ENCODE results near the gene KIAA0319L.
"Not testable (repeated sequence)": the region's sequence is repeated elsewhere in the genome, so short reads cannot be mapped to it uniquely, and the experiment has no call there.

KIAA0319L gene

GRCh38 chr1:35557118-35557610 lies at the start of gene KIAA0319L:
KIAA0319L (minus strand) TSS chr1:35557403; CDS start chr1:35554491, 2,912 bp downstream.
- DNase-seq = no peak

GRCh38 chr1:35605867-35606182 lies 48.6 kb upstream of the KIAA0319L start:
- DNase-seq = no peak

- DNase-seq = no peak
Measured at GRCh38 chr1:35605071-35605866, 48.1 kb upstream of the KIAA0319L start.

GRCh38 chr1:35603941-35604340 lies 46.7 kb upstream of the KIAA0319L start:
- DNase-seq = no peak

GRCh38 chr1:35603468-35603867 lies 46.3 kb upstream of the KIAA0319L start:
- DNase-seq = no peak

DNA sequence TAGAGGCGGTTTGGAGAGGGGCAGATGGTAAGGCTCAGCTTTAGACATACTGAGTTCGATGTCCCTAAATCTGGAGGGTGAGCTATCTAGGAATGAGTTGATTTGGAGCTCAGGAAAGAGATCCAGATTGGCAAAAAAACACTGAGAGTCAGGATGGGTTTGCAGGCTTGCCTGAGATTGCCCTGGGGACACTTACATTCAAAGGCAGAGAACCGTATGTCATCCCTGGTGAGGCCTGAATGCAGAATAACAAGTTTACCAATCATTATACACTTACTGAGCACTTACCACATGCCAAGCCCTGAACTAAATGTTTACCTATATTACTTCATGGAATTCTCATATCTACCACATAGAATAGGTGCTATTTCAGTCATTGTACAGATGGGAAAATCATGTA lies 43.4 kb upstream of the KIAA0319L start:
- DNase-seq = no peak

DNA sequence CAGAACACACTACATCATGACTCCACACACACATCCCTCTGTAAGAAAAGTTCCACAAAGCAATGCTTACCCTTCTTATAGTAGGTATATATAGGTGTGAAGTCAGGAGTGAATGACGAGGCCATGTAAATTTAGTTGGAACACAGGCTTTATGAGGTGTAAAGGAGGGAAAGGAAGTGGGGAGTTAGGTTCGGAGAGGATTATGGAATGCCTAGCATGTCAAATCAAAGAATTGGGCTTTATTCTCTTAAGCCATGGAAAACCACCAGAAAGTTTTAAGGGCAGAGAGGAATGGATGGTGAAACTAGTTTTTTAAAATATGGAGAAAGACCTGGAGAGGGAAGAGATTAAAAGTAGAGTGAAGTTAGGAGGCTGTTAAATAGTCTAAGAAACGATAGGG lies 42.2 kb upstream of the KIAA0319L start:
- no peak for DNase-seq

DNA sequence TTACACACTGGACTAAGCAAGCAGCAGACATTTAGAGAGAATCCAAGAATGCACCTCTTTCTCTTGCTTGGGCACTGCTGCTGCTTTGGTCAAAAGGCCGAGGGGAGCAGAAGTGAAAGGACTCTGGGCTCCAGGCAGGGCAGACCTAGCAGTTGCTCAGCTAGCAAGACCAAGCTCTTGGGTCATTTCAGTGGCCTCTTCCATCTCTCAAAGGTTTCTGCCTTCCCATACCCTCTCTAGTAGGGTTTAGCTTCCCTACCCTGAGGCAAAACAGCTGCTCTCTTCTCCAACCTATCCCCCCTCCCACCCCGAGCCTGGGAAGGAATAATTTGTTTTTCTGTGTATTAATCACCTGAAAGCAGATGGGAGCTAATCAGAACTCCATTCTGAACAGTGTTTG lies 41.7 kb upstream of the KIAA0319L start:
- DNase-seq = no peak

- DNase-seq = no peak
Measured at GRCh38 chr1:35597870-35598269, 40.7 kb upstream of the KIAA0319L start.

DNA sequence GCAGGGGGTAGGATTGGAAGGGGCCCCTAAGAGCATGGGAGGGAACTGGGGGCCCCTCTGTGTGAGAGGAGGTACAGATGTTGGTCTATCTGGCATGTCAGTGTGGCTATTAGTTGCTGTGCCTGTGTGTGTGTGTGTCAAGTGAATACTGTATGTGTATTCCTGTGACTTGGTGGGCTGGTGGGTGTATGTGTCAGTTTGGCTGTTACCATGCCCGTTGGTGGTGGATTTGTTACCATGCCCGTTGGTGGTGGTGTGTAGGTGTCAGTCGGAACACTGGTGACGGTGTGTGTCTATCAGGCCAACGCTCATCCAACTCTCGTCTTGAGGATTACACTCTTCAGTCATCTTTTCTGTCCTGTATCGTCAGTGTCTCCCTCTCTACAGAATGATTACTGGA lies 38.5 kb upstream of the KIAA0319L start:
- no peak for DNase-seq

DNA sequence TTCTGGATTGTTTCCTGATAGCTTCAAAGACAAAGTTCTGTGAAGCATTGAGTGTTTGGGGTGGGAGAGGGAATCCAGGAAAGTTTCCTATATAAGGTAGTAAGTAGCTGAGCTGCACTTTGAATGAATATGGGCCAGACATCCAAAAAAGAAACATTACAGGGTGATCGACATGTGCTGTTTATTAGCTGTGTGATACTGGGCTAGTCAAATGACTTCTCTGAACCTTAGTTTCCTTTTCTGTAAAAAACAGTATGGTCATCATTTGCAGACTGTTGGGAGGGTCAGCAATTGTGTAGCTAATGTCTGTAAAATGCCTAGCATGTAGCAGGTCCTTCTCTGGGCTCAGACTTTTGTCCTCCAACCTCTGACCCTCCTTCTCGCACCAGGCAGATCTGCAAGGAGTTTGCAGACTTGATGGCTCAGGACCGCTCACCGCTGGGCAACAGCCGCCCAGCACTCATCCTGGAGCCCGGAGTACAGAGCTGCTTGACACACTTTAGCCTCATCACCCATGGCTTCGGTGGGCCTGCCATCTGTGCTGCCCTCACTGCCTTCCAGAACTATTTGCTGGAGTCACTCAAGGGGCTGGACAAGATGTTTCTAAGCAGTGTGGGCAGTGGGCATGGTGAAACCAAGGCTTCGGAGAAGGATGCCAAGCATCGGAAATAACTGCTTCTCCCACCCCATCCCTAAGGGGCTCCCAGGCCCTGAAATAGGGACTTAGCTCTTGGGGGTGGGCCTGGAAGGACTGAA lies 37.0 kb upstream of the KIAA0319L start:
- DNase-seq = no peak

DNA sequence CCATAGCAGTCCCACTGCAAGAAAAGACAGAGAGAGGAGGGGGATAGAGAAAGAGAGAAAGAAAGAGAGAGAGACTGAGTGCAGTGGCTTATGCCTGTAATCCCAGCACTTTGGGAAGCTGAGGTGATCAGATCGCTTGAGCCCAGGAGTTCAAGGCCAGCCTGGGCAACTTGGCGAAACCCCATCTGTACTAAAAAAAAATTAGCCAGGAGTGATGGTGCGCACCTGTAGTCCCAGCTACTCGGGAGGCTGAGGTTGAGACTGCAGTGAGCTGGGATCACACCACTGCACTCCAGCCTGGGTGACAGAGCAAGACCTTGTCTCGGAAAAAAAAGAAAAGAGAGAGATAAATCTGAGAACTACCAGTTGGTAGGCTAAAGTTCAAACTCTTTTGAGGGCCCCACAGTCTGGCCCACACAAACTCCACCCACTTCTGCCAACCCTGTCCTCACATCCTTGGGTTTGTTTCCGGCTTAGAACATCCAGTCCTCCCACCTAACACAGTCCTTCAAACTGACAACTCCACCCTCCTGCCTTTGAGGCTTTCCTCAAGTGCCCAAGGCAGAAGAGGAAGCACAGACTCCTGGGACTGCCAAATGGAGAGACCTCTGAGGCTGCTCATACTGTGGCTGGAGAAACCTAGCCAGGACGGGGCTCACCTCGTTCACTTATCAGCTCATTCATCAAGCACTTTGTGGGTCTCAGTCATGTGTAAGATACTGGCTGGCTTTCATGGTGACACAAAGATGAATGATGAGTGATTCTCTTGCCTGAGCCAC lies 36.0 kb upstream of the KIAA0319L start:
- DNase-seq = no peak

DNA sequence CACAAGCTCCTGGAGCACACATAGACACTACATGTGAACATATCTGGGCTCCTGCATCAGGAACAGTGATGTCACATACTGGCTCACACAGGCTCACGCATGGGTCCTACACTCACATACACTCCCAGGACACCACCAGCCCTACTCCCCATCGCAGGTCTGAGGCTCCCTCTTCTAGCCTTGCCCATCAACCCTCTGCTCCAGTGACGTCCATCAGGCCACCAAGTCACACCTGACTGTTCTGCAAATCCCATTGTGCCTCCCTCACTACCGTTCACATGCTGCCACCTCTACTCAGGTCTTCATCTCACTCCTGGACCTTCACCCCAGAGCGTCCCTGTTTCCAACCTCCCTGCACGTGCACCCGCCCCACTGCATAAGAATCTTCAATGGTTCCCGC lies 34.0 kb upstream of the KIAA0319L start:
- no peak for DNase-seq

DNA sequence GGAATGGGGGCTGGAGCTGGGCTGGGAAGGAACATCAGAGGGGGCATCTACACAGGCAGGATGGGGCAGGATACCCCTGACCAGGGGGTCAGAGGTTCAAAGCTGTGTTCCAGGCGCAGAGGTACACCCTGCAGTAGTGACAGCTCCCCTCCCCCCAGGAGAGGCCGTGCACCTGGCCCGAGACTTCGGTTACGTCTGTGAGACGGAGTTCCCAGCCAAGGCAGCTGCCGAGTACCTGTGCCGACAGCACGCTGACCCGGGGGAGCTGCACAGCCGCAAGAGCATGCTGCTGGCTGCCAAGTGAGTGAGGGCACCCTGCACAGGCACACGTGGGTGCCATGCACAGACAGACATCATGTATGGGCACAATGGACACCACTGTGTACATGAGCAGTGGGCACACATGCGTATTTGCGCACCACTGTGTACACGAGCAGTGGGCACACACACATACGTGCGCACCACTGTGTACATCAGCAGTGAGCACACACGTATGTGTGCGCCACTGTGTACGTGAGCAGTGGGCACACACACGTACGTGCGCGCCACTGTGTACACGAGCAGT lies 33.4 kb upstream of the KIAA0319L start:
- DNase-seq = no peak

- no peak for DNase-seq
Measured at GRCh38 chr1:35589516-35590427, 32.6 kb upstream of the KIAA0319L start.

DNA sequence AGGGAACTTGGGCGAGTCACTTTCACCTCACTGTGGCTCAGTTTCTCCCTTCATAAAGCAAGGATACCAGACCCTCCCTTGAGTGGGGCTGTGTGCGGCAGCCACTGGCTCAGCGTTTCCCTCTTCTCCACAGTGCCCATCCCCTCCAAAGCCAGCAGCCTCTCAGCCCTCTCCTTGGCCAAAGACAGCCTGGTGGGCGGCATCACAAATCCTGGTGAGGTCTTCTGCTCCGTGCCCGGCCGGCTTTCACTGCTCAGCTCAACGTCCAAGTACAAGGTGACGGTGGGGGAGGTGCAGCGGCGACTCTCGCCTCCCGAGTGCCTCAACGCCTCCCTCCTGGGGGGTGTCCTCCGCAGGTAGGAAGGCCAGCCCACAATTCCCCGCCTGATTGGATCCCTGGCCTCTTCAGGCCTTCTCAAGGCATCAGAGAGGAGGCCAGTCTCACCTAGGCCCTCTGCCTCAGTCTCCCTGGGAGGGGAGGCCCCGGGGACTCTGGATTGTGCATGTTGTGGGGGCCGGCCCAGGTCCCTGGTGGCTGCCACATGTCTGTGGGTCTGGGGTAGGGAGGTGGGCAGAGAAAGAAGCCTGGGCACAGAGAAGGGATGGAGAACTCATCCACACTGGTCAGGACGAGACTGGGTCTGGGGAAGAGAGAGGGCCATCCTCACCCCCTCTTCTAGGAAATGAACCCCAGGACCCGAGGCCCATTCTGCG lies 31.2 kb upstream of the KIAA0319L start:
- no peak for DNase-seq

DNA sequence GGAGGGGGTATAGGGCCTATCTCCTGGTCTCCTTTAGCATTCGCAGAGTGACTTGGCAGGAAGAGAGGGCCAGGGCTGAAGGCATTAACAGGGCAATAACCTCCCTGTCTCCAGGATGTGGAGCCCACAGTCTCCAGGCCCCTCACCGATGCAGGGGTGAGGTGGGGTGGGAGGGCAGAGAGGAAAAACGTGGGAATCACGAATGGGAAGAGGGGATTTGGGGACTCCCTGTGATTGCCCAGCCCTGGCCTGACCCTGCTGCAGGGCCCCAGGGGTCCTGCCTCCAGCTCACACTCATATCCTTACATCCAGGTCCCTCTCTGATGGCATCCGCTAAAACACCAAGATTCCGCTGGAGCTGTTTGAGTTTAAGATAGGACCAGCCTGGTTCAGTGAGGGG lies 30.5 kb upstream of the KIAA0319L start:
- DNase-seq = no peak

DNA sequence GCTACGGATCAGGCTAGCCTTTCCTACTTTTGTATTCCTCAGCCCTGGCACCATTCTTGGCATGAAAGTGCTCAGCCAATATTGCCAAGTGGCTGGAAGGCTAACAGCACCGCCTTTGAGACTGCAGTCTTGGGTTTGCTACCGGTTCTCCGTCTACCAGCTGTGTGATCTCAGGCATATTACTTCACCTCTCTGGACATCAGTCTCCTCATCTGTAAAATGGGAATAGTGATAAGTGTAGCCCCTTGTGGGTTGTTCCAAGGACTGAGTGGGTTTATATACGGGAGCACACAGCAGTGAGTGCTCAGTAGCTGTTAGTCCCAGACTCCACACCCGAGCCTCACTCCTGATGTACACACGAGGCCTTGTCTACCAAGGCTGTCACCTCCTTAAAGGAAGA lies 29.6 kb upstream of the KIAA0319L start:
- DNase-seq = no peak

GRCh38 chr1:35585805-35586204 lies 28.6 kb upstream of the KIAA0319L start:
- DNase-seq = not testable (repeated sequence)

DNA sequence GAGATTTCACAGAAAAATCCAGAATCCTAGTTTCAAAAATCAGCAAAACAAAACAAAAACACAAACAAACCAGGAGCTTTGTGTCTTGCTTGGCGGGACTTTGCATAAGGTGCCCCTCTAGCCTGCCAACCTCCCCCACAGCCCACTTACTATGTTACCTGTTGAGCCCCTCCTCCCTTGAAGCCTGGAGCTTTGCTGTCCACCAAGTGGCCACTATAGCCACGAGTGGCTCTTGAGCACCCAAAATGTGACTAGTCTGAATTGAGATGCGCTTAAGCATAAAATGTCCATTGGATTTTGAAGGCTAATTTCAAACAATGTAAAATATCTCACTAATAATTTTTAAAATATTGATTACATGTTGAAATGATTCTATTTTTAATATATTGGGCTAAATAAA lies 28.1 kb upstream of the KIAA0319L start:
- DNase-seq = no peak

- DNase-seq = not testable (repeated sequence)
Measured at GRCh38 chr1:35581621-35582020, 24.4 kb upstream of the KIAA0319L start.

All from CD4-positive, alpha-beta T cell treated with Interleukin-10 for 1 hour (primary cell).